Spleen (tissue), 11 donors: Measurements from ENCODE around the gene SYTL1. TPM values are rescaled to one million over a fixed set of nuclear protein-coding genes. Genes with fewer than 3 reads are reported as not detected.

Source experiments
- DNase-seq: peaks from one replicate; pipeline ENCODE4 v3.0.0-alpha.2; 2020
- H3K27ac ChIP-seq, 8 donors: fragments of 200-600 bp; sonication (generic) in 7 of 8; 1 replicate in 4 of 8; 2 replicates in 4 of 8; pipeline versions ENCODE4 v1.5.0 to v1.8.0; 2016 to 2021; ENCODE audit warnings: inconsistent platforms in 4 of 8, mild to moderate bottlenecking in 4 of 8, moderate library complexity in 1 of 8
- H3K27me3 ChIP-seq, 7 donors: fragments of 200-600 bp; sonication (generic) in 6 of 7; replicated peaks in 1 of 7; 1 replicate in 4 of 7; 2 replicates in 3 of 7; pipeline versions ENCODE4 v1.5.0 to v1.8.0; 2016 to 2021; ENCODE audit warnings: inconsistent platforms in 3 of 7, mild to moderate bottlenecking in 1 of 7
- H3K36me3 ChIP-seq, 6 donors: fragments of 200-600 bp; sonication (generic) in 5 of 6; 1 replicate in 4 of 6; 2 replicates in 2 of 6; pipeline versions ENCODE4 v1.5.0 to v1.8.0; 2016 to 2021; ENCODE audit warnings: inconsistent platforms in 2 of 6
- H3K4me1 ChIP-seq, 6 donors: fragments of 200-600 bp; sonication (generic) in 5 of 6; 1 replicate in 3 of 6; 2 replicates in 3 of 6; pipeline versions ENCODE4 v1.5.0 to v1.8.0; 2016 to 2021; ENCODE audit warnings: inconsistent platforms in 3 of 6
- H3K4me3 ChIP-seq, 8 donors: fragments of 200-600 bp; sonication (generic) in 7 of 8; 1 replicate in 4 of 8; 2 replicates in 4 of 8; pipeline versions ENCODE4 v1.5.0 to v1.8.0; 2016 to 2021; ENCODE audit warnings: inconsistent platforms in 4 of 8, mild to moderate bottlenecking in 4 of 8, moderate library complexity in 2 of 8
- H3K9me3 ChIP-seq, 8 donors: fragments of 200-600 bp; sonication (generic) in 7 of 8; 1 replicate in 4 of 8; 2 replicates in 4 of 8; pipeline versions ENCODE4 v1.5.0 to v1.8.0; 2016 to 2021; ENCODE audit warnings: inconsistent platforms in 4 of 8
- CTCF ChIP-seq, 11 experiments: fragments of 200-600 bp in 7 of 11; fragments of 450-650 bp in 4 of 11; sonication (generic) in 4 of 11; IDR thresholded peaks in 8 of 11; conservative IDR thresholded peaks in 3 of 11; 1 replicate in 7 of 11; 2 replicates in 4 of 11; pipeline versions ENCODE4 v1.4.0 to v1.8.0; 2016 to 2021; ENCODE audit warnings: antibody characterized with exemption in 11 of 11, inconsistent platforms in 4 of 11, mild to moderate bottlenecking in 1 of 11
- POLR2A ChIP-seq, 3 donors: fragments of 450-650 bp; IDR thresholded peaks; one replicate each; pipeline ENCODE4 v1.5.1; 2017; ENCODE audit warnings: antibody characterized with exemption in 3 of 3, mild to moderate bottlenecking in 1 of 3
- POLR2AphosphoS5 ChIP-seq, 3 donors: sonication (generic); formaldehyde crosslinking; IDR thresholded peaks; one replicate each; pipeline ENCODE4 v1.5.1; 2017; ENCODE audit warnings: antibody characterized with exemption in 3 of 3
- WGBS, 5 donors: extraction: QIAGEN DNeasy Blood & Tissue Kit in 3 of 5; methylation state at CpG; one replicate each; pipeline versions ENCODE4 v1.1.5 to v1.1.7; 2013 to 2018; 5-methylcytosine and 5-hydroxymethylcytosine counted together
- intact Hi-C: fragments of 100-400 bp; cut with DNase I; formaldehyde crosslinking; loops from one replicate; pipeline ENCODE4 v1.15.0; 2023; ENCODE audit warnings: low total_unique reads
- polyA plus RNA-seq, 3 donors: library from polyadenylated mRNA; stranded (reverse); fragments of 200-250 nt; gene quantifications; one replicate each; pipeline ENCODE4 v1.2.1, GENCODE V29; 2013
- total RNA-seq, 7 donors: library from RNA; depleted of rRNA in 3 of 7; stranded (reverse); fragments of >200 nt in 3 of 7; fragmentation: NEBNext Ultra II Directional in 4 of 7; extraction: Animal tissue kit (Norgen Biotek cat#: 25700) in 4 of 7; gene quantifications; one replicate each; pipeline versions ENCODE4 v1.1.0 to v1.2.1, GENCODE V29; 2016 to 2021
- donor health status: healthy with polysubstance abuse.
- donor health status: DM: no; HTN: no; CAD: no; lungs with moderate emphysema.
- donor health status: DM: no; HTN: no; CAD: no.
- donor health status: Bipolar disorder and iron deficiency.
- donor health status: healthy.
- donor health status: DM: no; HTN: no; CAD: no.
- donor health status: DM: yes; HTN: yes; CAD: no.

SYTL1 gene
- total and polyA plus RNA-seq, 10 donors: 54.9 to 208 (median 76.4) TPM

GRCh38 chr1:27348861-27349783 is 7.3 kb downstream of the SYTL1 start:
- peak; percentile 84 for DNase-seq
- 41 to 84% (median 47%) methylated on average over 11 to 51 of the region's 51 CpGs for WGBS, 5 donors
- TF ChIP-seq CTCF (IDR thresholded peaks at IDR 0.05 in 8 of 11, conservative IDR thresholded peaks at IDR 0.05 in 3 of 11): no peak
- peak in 1 of 3 donors; percentile 42 for TF ChIP-seq POLR2AphosphoS5 (IDR thresholded peaks at IDR 0.05)
- TF ChIP-seq POLR2A (IDR thresholded peaks at IDR 0.05): no peak
- H3K27ac ChIP-seq: peak overlapping the region in 2 of 8 donors; percentile 42 to 56
- H3K27me3 ChIP-seq: peaks cover 0 to 23% (median 0%) of the 10 kb centered on the region in 7 donors
- H3K9me3 ChIP-seq: no peaks in the 10 kb centered on the region
- peaks cover 0 to 88% (median 43%) of the 10 kb centered on the region in 6 donors for H3K36me3 ChIP-seq
- intact Hi-C loops: no loop called here
- peaks cover 0 to 72% (median 34%) of the 10 kb centered on the region in 6 donors for H3K4me1 ChIP-seq
- H3K4me3 ChIP-seq: peak overlapping the region; percentile 14 to 67 (median 32)

DNA sequence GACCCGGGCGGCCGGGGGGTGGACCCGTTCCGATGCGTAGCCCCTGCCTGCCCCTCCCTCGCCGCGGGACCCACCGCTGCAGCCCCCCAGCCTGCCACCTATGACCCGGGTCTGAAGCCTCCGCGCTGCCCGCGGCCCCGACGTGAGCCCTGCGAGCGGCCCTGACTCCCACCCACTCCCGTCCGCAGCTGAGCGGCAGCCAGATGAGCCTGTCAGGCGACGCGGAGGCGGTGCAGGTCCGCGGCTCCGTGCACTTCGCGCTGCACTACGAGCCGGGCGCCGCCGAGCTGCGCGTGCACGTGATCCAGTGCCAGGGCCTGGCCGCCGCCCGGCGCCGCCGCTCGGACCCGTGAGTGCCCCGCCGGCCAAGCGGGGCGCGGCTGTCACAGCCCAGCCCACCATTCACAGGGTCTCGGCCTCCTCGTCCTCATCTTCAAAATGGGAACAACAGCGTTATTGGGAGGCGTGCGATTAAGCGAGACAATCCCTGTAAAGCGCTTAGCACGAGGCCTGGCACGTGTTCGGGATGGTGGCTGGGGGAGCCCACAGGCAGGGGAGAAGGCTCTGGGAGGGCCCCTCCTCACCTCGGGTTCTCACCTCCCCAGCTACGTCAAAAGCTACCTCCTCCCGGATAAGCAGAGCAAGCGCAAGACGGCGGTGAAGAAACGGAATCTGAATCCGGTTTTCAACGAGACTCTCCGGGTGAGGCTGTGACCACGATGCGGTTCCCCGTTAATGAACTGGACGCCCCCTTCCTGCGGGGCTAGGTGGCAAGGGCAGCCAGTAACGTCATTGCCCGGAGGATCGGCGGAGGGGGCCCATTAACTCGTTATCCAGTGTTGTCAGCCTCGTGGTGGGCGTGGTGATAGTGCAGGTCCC is 8.2 kb downstream of the SYTL1 start:
- TF ChIP-seq POLR2AphosphoS5 (IDR thresholded peaks at IDR 0.05) (peak in 2 of 3 donors; percentile 20 to 51), CTCF (IDR thresholded peaks at IDR 0.05 in 8 of 11, conservative IDR thresholded peaks at IDR 0.05 in 3 of 11) (no peak)
- DNase-seq: peak; percentile 85
- peak overlapping the region in 1 of 8 donors; percentile 42 for H3K27ac ChIP-seq
- intact Hi-C loops: no loop called here
- H3K27me3 ChIP-seq: peaks cover 0 to 23% (median 0%) of the 10 kb centered on the region in 7 donors
- peaks cover 0 to 96% (median 44%) of the 10 kb centered on the region in 6 donors for H3K36me3 ChIP-seq
- H3K9me3 ChIP-seq: no peaks in the 10 kb centered on the region
- H3K4me3 ChIP-seq: peak overlapping the region; percentile 14 to 67 (median 32)
- 53 to 76% (median 58%) methylated on average over 64 to 84 of the region's 84 CpGs for WGBS, 5 donors
- peaks cover 0 to 63% (median 29%) of the 10 kb centered on the region in 6 donors for H3K4me1 ChIP-seq

DNA sequence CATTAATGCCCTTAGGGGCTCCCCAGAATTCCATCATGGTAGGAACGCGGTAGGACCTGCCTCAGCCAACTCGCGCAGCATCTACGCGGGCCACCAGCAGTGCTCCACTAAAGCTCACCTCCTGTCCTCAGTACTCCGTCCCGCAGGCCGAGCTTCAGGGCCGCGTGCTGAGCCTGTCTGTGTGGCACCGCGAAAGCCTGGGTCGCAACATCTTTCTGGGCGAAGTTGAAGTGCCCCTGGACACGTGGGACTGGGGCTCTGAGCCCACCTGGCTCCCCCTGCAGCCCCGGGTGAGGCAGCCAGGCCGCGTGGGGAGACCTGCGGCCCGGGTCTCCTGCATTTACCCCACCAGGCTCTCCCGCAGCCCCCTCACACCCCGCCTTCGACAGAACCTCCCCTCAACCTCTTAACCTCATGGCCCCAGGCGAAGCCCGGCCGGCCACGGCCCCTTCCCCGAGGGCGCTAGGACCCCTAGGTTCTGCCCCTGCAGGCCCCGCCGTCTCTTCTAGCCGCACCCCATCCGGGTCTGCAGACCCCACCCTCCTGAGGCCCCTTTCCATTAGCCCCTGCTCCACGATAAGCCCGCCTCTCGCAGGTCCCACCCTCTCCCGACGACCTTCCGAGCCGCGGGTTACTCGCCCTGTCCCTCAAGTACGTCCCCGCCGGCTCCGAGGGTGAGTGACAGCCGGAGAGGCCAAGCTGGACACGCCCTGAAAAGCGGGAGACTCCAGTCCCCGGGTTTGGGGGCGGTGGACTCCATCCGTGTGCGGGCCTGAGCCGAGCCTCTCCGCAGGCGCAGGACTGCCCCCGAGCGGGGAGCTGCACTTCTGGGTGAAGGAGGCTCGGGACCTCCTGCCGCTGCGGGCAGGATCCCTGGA is 9.1 kb downstream of the SYTL1 start:
- WGBS, 5 donors: 67 to 79% (median 68%) methylated on average over 48 to 62 of the region's 62 CpGs

More for the DNA sequence above, 9.1 kb downstream of the SYTL1 start:
- Histone ChIP-seq H3K27ac (no peak overlapping the region), H3K27me3 (peaks cover 0 to 23% (median 0%) of the 10 kb centered on the region in 7 donors), H3K9me3 (no peaks in the 10 kb centered on the region), H3K4me1 (peaks cover 0 to 63% (median 31%) of the 10 kb centered on the region in 6 donors), H3K36me3 (peaks cover 0 to 96% (median 43%) of the 10 kb centered on the region in 6 donors), H3K4me3 (peak overlapping the region in 1 of 8 donors; percentile 67)
- intact Hi-C loops: no loop called here
- peak; percentile 76 for DNase-seq
- TF ChIP-seq CTCF (IDR thresholded peaks at IDR 0.05 in 8 of 11, conservative IDR thresholded peaks at IDR 0.05 in 3 of 11) (no peak), POLR2A (IDR thresholded peaks at IDR 0.05) (no peak), POLR2AphosphoS5 (IDR thresholded peaks at IDR 0.05) (peak; percentile 30 to 65 (median 52))
